HG03342 (cell line): ENCODE data around the gene ECE1.

Experiments used
- ATAC-seq: cut with Tn5 transposase; IDR thresholded peaks from one replicate; pipeline ENCODE4 v1.9.1; 2021; ENCODE audit warnings: mild to moderate bottlenecking, moderate library complexity; ENCODE audit not compliant: unreplicated experiment

Gene ECE1

GRCh38 chr1:21289700-21290545 lies at the start of gene ECE1:
TSS of gene ECE1 (minus strand) at chr1:21290463. CDS start at chr1:21290414, 49 bp downstream.
- no peak for ATAC-seq

GRCh38 chr1:21339356-21340229 lies 49.3 kb upstream of the ECE1 start:
- no peak for ATAC-seq

GRCh38 chr1:21338573-21339355 lies 48.5 kb upstream of the ECE1 start:
- no peak for ATAC-seq

GRCh38 chr1:21337928-21338572 lies 47.8 kb upstream of the ECE1 start:
- no peak for ATAC-seq

- no peak for ATAC-seq
Measured at GRCh38 chr1:21337454-21337927, 47.2 kb upstream of the ECE1 start.

GRCh38 chr1:21337010-21337437 lies 46.8 kb upstream of the ECE1 start:
- ATAC-seq = no peak

- ATAC-seq = no peak
Measured at GRCh38 chr1:21335750-21336224, 45.5 kb upstream of the ECE1 start.

GRCh38 chr1:21335088-21335691 lies 44.9 kb upstream of the ECE1 start:
- ATAC-seq = peak; percentile 5

GRCh38 chr1:21334214-21335087 lies 44.2 kb upstream of the ECE1 start:
- ATAC-seq = peak; percentile 67

- ATAC-seq = no peak
Measured at GRCh38 chr1:21333824-21334213, 43.6 kb upstream of the ECE1 start.

- no peak for ATAC-seq
Measured at GRCh38 chr1:21332554-21333311, 42.5 kb upstream of the ECE1 start.

- ATAC-seq = no peak
Measured at GRCh38 chr1:21331752-21332478, 41.7 kb upstream of the ECE1 start.

- no peak for ATAC-seq
Measured at GRCh38 chr1:21330544-21330943, 40.3 kb upstream of the ECE1 start.

GRCh38 chr1:21329209-21329844 lies 39.1 kb upstream of the ECE1 start:
- ATAC-seq = no peak

- no peak for ATAC-seq
Measured at GRCh38 chr1:21327566-21328323, 37.5 kb upstream of the ECE1 start.

GRCh38 chr1:21326861-21327344 lies 36.6 kb upstream of the ECE1 start:
- no peak for ATAC-seq
